B cell (primary cell): ENCODE results near the gene PPOX. TPM values are rescaled to one million over a fixed set of nuclear protein-coding genes. Genes with fewer than 3 reads are reported as not detected.
A peak's percentile ranks its signal among the peaks of the same experiment; 100 is the strongest.

Source experiments
- ATAC-seq: fragments of 200-7000 bp; cut with Tn5 transposase; one replicate; pipeline ENCODE4 v1.10.0; 2021; ENCODE audit warnings: low read depth, mild to moderate bottlenecking, moderate number of reproducible peaks, moderate library complexity
- CTCF ChIA-PET: fragments of 350-600 bp; sonication (Branson Sonifier 250); formaldehyde crosslinking; loops from one replicate; lab custom pipeline; 2021; ENCODE audit warnings: antibody characterized with exemption, inconsistent platforms; lab: Charles Lee
- POLR2A ChIA-PET: fragments of 350-600 bp; sonication (Branson Sonifier 250); formaldehyde crosslinking; loops from one replicate; lab custom pipeline; 2021; ENCODE audit warnings: antibody characterized with exemption; lab: Charles Lee
- DNase-seq: peaks from one replicate; pipeline ENCODE4 v3.0.0; 2013
- H2AFZ ChIP-seq: 2 replicates; pipeline ENCODE4 v1.6.1; 2012; ENCODE audit warnings: mild to moderate bottlenecking, low read depth, low read length; ENCODE audit not compliant: insufficient read depth, poor library complexity, severe bottlenecking
- H3K27ac ChIP-seq, 2 donors: 1 replicate in 1 of 2; 2 replicates in 1 of 2; pipeline ENCODE4 v1.5.1; 2012 to 2013; ENCODE audit warnings: low read length in 2 of 2, mild to moderate bottlenecking in 2 of 2, moderate library complexity in 1 of 2
- H3K27me3 ChIP-seq, 4 experiments: fragments of 200-600 bp in 1 of 4; sonication (generic) in 1 of 4; replicated peaks in 1 of 4; 1 replicate in 2 of 4; 2 replicates in 2 of 4; pipeline versions ENCODE4 v1.6.1 to v1.7.0; 2013 to 2016; ENCODE audit warnings: low read length in 3 of 4, mild to moderate bottlenecking in 2 of 4, mixed read lengths in 1 of 4, moderate library complexity in 1 of 4; ENCODE audit not compliant: insufficient read depth in 4 of 4, control insufficient read depth in 3 of 4; ENCODE audit errors: control extremely low read depth in 1 of 4
- H3K36me3 ChIP-seq, 2 experiments: replicated peaks in 1 of 2; 1 replicate in 1 of 2; 2 replicates in 1 of 2; pipeline versions ENCODE4 v1.6.1 to v1.7.1; 2013; ENCODE audit warnings: low read length in 1 of 2; ENCODE audit not compliant: insufficient read depth in 2 of 2, control insufficient read depth in 1 of 2; ENCODE audit errors: control extremely low read depth in 1 of 2, extremely low read depth in 1 of 2
- H3K4me1 ChIP-seq, 2 donors: fragments of 200-600 bp in 1 of 2; sonication (generic) in 1 of 2; 1 replicate in 1 of 2; 2 replicates in 1 of 2; pipeline versions ENCODE4 v1.5.1 to v1.6.1; 2013 to 2017; ENCODE audit warnings: low read length in 2 of 2; ENCODE audit not compliant: control insufficient read depth in 2 of 2, insufficient read depth in 2 of 2
- H3K4me2 ChIP-seq: replicated peaks from 2 replicates; pipeline ENCODE3; 2012; ENCODE audit warnings: mild to moderate bottlenecking, low read depth, low read length; ENCODE audit not compliant: poor library complexity, severe bottlenecking
- H3K4me3 ChIP-seq, 5 experiments: fragments of 200-600 bp in 1 of 5; sonication (generic) in 1 of 5; 1 replicate in 3 of 5; 2 replicates in 2 of 5; pipeline versions ENCODE4 v1.5.1 to v1.7.0; 2011 to 2016; ENCODE audit warnings: low read length in 4 of 5, mild to moderate bottlenecking in 4 of 5, low read depth in 2 of 5, control low read depth in 1 of 5, moderate library complexity in 1 of 5; ENCODE audit not compliant: insufficient read depth in 1 of 5; ENCODE audit errors: control extremely low read depth in 1 of 5, extremely low read depth in 1 of 5
- H3K79me2 ChIP-seq: fragments of 200-600 bp; sonication (generic); one replicate; pipeline ENCODE4 v1.6.0; 2016; ENCODE audit warnings: low read length; ENCODE audit not compliant: control insufficient read depth, insufficient read depth
- H3K9ac ChIP-seq: fragments of 200-600 bp; sonication (generic); 2 replicates; pipeline ENCODE4 v1.6.1; 2017; ENCODE audit warnings: mild to moderate bottlenecking, low read length, moderate library complexity
- H3K9me3 ChIP-seq, 3 donors: one replicate each; pipeline versions ENCODE4 v1.6.1 to v1.7.1; 2013; ENCODE audit warnings: low read length in 2 of 3; ENCODE audit not compliant: control insufficient read depth in 2 of 3, insufficient read depth in 1 of 3; ENCODE audit errors: control extremely low read depth in 1 of 3
- H4K20me1 ChIP-seq: 2 replicates; pipeline ENCODE4 v1.6.0; 2012; ENCODE audit warnings: mild to moderate bottlenecking, low read length; ENCODE audit not compliant: insufficient read depth, control insufficient read depth, poor library complexity, severe bottlenecking
- H3K27ac Mint-ChIP-seq: one replicate; pipeline ENCODE4 v1.8.0; 2021; ENCODE audit warnings: mixed read lengths
- H3K27me3 Mint-ChIP-seq: one replicate; pipeline ENCODE4 v1.8.0; 2021; ENCODE audit warnings: mixed read lengths
- H3K4me1 Mint-ChIP-seq: one replicate; pipeline ENCODE4 v1.8.0; 2021; ENCODE audit warnings: mixed read lengths
- H3K4me3 Mint-ChIP-seq: one replicate; pipeline ENCODE4 v1.8.0; 2021; ENCODE audit warnings: mixed read lengths
- H3K9me3 Mint-ChIP-seq: one replicate; pipeline ENCODE4 v1.8.0; 2022; ENCODE audit warnings: mixed read lengths; ENCODE audit not compliant: insufficient read depth
- EZH2 ChIP-seq: IDR thresholded peaks from 2 replicates; pipeline ENCODE4 v1.6.1; 2012; ENCODE audit warnings: borderline replicate concordance, low read depth, mild to moderate bottlenecking, moderate library complexity, low read length; ENCODE audit not compliant: insufficient read depth, poor library complexity, severe bottlenecking
- WGBS: methylation state at CpG from one replicate; pipeline ENCODE4 v1.1.5; 2013; ENCODE audit warnings: missing lambda C conversion rate; ENCODE audit not compliant: insufficient coverage; 5-methylcytosine and 5-hydroxymethylcytosine counted together
- intact Hi-C: fragments of 100-400 bp; cut with micrococcal nuclease; formaldehyde crosslinking; loops from one replicate; pipeline ENCODE4 v1.10.0; 2022
- polyA plus RNA-seq: library from polyadenylated mRNA; depleted of rRNA; stranded (reverse); fragments of >200 nt; gene quantifications from 2 replicates; pipeline ENCODE4 v1.2.3, GENCODE V29; 2012
- total RNA-seq, 2 donors: library from RNA; stranded (reverse); fragments of 120-200 nt in 1 of 2; gene quantifications; 1 replicate in 1 of 2; 2 replicates in 1 of 2; pipeline versions ENCODE4 v1.2.3 to v1.2.4, GENCODE V29; 2013 to 2022
- TF ChIP-seq, protein P1 (sequence below): fragments of 200-600 bp; IDR thresholded peaks from one replicate; pipeline ENCODE4 v1.8.0; 2022; ENCODE audit warnings: antibody characterized with exemption, mild to moderate bottlenecking

The PPOX gene
- total and polyA plus RNA-seq, 2 donors (not counting 1 experiment from before 2014, with no cell fraction given): 65.6 to 82.3 TPM

DNA sequence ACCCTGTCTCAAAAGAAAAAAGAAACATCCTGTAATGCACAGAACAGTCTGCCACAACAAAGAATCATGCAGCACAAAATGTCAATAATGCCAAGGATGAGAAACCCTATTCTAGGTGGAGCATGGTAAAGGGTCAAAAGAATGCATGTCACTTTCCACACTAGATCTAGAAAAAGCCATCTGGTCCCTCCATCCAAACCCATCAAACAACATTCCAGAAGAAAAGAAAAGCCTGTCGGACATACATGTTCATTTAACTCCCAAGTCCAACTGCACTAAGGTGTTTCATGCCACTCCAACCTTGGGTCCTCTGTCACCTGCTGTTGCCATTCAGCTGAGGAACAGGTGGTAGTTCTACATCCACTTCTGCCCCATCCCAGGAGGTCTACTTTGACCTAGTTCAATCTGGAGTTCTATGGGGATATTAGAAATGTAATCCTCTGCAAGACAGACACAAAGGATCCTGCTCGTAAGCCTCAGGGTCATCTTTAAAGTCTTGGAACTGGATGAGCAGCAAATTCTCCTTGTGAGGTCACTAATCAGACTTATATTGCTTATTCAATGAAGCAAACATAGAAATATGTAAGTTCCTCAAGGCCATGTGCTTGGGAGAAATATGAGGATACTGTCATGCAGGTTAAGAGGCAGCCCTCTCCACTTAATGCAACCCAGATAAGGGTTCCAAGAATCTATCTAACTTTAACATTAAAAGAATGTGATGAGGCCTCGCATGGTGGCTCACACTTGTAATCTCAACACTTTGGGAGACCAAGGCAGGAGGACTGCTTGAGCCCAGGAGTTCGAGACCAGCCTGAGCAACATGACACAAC, 37.4 kb upstream of the PPOX start:
- intact Hi-C loops: no loop called here
- Mint-ChIP-seq H3K27ac (no peak overlapping the region), H3K9me3 (no peaks in the 10 kb centered on the region), H3K4me1 (peaks cover 36% of the 10 kb centered on the region), H3K4me3 (no peak overlapping the region), H3K27me3 (no peaks in the 10 kb centered on the region)
- TF ChIP-seq, protein P1, sequence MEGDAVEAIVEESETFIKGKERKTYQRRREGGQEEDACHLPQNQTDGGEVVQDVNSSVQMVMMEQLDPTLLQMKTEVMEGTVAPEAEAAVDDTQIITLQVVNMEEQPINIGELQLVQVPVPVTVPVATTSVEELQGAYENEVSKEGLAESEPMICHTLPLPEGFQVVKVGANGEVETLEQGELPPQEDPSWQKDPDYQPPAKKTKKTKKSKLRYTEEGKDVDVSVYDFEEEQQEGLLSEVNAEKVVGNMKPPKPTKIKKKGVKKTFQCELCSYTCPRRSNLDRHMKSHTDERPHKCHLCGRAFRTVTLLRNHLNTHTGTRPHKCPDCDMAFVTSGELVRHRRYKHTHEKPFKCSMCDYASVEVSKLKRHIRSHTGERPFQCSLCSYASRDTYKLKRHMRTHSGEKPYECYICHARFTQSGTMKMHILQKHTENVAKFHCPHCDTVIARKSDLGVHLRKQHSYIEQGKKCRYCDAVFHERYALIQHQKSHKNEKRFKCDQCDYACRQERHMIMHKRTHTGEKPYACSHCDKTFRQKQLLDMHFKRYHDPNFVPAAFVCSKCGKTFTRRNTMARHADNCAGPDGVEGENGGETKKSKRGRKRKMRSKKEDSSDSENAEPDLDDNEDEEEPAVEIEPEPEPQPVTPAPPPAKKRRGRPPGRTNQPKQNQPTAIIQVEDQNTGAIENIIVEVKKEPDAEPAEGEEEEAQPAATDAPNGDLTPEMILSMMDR: no peak
- no peak for TF ChIP-seq EZH2
- Histone ChIP-seq H3K27ac (no peak overlapping the region), H3K4me2 (no peak overlapping the region), H3K79me2 (peaks cover 41% of the 10 kb centered on the region), H3K9me3 (no peaks in the 10 kb centered on the region), H3K4me3 (no peak overlapping the region), H3K27me3 (no peaks in the 10 kb centered on the region), H3K9ac (no peak overlapping the region), H2AFZ (no peak overlapping the region), H4K20me1 (no peaks in the 10 kb centered on the region), H3K4me1 (peaks cover 17 to 24% of the 10 kb centered on the region in 2 donors), H3K36me3 (peaks cover 2 to 52% of the 10 kb centered on the region in 2 experiments)
- no peak for ATAC-seq
- POLR2A ChIA-PET: interaction anchor here (0.6 kb wide), 1 partner anchor 141 kb away, joined by 5 read pairs; no protein-coding TSS in a partner anchor
- WGBS: 94% methylated on average over 2 of the region's 4 CpGs
- DNase-seq: no peak
- CTCF ChIA-PET: interaction anchor here (0.7 to 0.8 kb wide), 2 partner anchors 77 to 1968 kb away, joined by 3 read pairs; no protein-coding TSS in a partner anchor

DNA sequence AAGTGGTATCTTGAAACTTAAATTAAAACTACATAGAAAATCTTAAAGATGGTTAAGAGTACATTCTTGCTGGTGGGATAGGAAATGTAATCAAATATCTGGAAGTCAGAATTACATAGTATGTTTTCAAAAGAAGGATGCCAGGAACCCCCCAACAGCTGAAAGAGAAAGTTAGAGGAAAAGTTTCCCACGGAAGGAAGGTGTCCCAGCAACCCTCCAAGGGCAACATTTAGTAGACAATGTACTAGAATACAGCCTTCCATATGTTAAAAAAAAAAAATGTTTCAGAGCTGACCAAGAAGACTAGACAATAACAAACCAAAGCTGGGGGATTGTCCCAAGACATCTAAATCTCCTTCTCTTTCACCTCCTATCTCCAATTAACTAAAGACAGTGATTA, 36.0 kb upstream of the PPOX start:
- Histone ChIP-seq H3K36me3 (peaks cover 2 to 40% of the 10 kb centered on the region in 2 experiments), H2AFZ (no peak overlapping the region), H3K4me1 (peaks cover 18 to 27% of the 10 kb centered on the region in 2 donors), H3K9ac (no peak overlapping the region), H4K20me1 (no peaks in the 10 kb centered on the region), H3K4me3 (no peak overlapping the region), H3K79me2 (peaks cover 49% of the 10 kb centered on the region), H3K27me3 (no peaks in the 10 kb centered on the region), H3K9me3 (no peaks in the 10 kb centered on the region), H3K4me2 (no peak overlapping the region), H3K27ac (peak overlapping the region in 1 of 2 donors; percentile 83)
- no peaks in the 10 kb centered on the region for H3K9me3 Mint-ChIP-seq
- WGBS: no CpG with 5 or more reads among the region's 1 CpG
- CTCF ChIA-PET: no interaction called here
- intact Hi-C loops: loop anchor here (5.0 to 10.0 kb wide), 2 partner anchors 63 to 415 kb away; partner anchors contain the start of genes ARHGAP30 and CD48
- TF ChIP-seq, protein P1: no peak
- TF ChIP-seq EZH2: no peak
- no peaks in the 10 kb centered on the region for H3K27me3 Mint-ChIP-seq
- H3K27ac Mint-ChIP-seq: peak overlapping the region; percentile 39
- DNase-seq (no peak), ATAC-seq (no peak)
- peaks cover 40% of the 10 kb centered on the region for H3K4me1 Mint-ChIP-seq
- POLR2A ChIA-PET: no interaction called here
- H3K4me3 Mint-ChIP-seq: no peak overlapping the region
